Vagina (tissue), 2 donors: ENCODE results near the gene KIRREL3. TPM values are rescaled to one million over a fixed set of nuclear protein-coding genes. Genes with fewer than 3 reads are reported as not detected.

Source experiments
- DNase-seq, 2 donors: peaks; one replicate each; pipeline ENCODE4 v3.0.0-alpha.2; 2017; ENCODE audit errors: extremely low spot score in 2 of 2
- H3K27ac ChIP-seq: fragments of 200-600 bp; sonication (generic); one replicate; pipeline ENCODE4 v1.5.1; 2019
- H3K27me3 ChIP-seq: fragments of 200-600 bp; sonication (generic); one replicate; pipeline ENCODE4 v1.5.1; 2019
- H3K36me3 ChIP-seq, 2 donors: fragments of 200-600 bp; sonication (generic); one replicate each; pipeline ENCODE4 v1.5.1; 2017 to 2019
- H3K4me1 ChIP-seq: fragments of 200-600 bp; sonication (generic); one replicate; pipeline ENCODE4 v1.5.1; 2019
- H3K4me3 ChIP-seq, 2 donors: fragments of 200-600 bp; sonication (generic); 1 replicate in 1 of 2; 2 replicates in 1 of 2; pipeline ENCODE4 v1.5.1; 2016 to 2019
- H3K9me3 ChIP-seq: fragments of 200-600 bp; sonication (generic); one replicate; pipeline ENCODE4 v1.5.1; 2019
- POLR2A ChIP-seq, 2 donors: fragments of 450-650 bp; IDR thresholded peaks; one replicate each; pipeline ENCODE4 v1.6.1; 2017; ENCODE audit warnings: antibody characterized with exemption in 2 of 2, mild to moderate bottlenecking in 2 of 2, moderate library complexity in 2 of 2
- POLR2AphosphoS5 ChIP-seq, 2 donors: sonication (generic); formaldehyde crosslinking; IDR thresholded peaks; one replicate each; pipeline ENCODE4 v1.9.0; 2017; ENCODE audit warnings: antibody characterized with exemption in 2 of 2, mild to moderate bottlenecking in 2 of 2, low read depth in 1 of 2; ENCODE audit not compliant: insufficient read depth in 1 of 2
- intact Hi-C: fragments of 100-400 bp; cut with DNase I; formaldehyde crosslinking; loops from one replicate; pipeline ENCODE4 v1.15.1; 2023
- total RNA-seq: library from RNA; depleted of rRNA; stranded (reverse); fragments of >200 nt; gene quantifications from one replicate; pipeline ENCODE4 v1.2.3, GENCODE V29; 2016
- TF ChIP-seq, protein P1 (sequence below), 3 experiments: fragments of 450-650 bp in 2 of 3; fragments of 200-600 bp in 1 of 3; sonication (generic) in 1 of 3; IDR thresholded peaks; one replicate each; pipeline ENCODE4 v1.5.1; 2017 to 2019; ENCODE audit warnings: antibody characterized with exemption in 3 of 3, mild to moderate bottlenecking in 2 of 3, moderate library complexity in 2 of 3

Gene KIRREL3
- total RNA-seq, 1 donor from 2014 or later, result not detected

GRCh38 chr11:127017482-127017881, 16.9 kb upstream of the KIRREL3 start:
- Histone ChIP-seq H3K36me3 (no peaks in the 10 kb centered on the region), H3K9me3 (no peaks in the 10 kb centered on the region), H3K4me3 (no peak overlapping the region), H3K27ac (no peak overlapping the region), H3K4me1 (no peaks in the 10 kb centered on the region), H3K27me3 (no peaks in the 10 kb centered on the region)
- intact Hi-C loops, result no loop called here
- no peak for DNase-seq
- no peak for TF ChIP-seq POLR2A (IDR thresholded peaks at IDR 0.05)
- TF ChIP-seq, protein P1, sequence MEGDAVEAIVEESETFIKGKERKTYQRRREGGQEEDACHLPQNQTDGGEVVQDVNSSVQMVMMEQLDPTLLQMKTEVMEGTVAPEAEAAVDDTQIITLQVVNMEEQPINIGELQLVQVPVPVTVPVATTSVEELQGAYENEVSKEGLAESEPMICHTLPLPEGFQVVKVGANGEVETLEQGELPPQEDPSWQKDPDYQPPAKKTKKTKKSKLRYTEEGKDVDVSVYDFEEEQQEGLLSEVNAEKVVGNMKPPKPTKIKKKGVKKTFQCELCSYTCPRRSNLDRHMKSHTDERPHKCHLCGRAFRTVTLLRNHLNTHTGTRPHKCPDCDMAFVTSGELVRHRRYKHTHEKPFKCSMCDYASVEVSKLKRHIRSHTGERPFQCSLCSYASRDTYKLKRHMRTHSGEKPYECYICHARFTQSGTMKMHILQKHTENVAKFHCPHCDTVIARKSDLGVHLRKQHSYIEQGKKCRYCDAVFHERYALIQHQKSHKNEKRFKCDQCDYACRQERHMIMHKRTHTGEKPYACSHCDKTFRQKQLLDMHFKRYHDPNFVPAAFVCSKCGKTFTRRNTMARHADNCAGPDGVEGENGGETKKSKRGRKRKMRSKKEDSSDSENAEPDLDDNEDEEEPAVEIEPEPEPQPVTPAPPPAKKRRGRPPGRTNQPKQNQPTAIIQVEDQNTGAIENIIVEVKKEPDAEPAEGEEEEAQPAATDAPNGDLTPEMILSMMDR (IDR thresholded peaks at IDR 0.05), result no peak
- no peak for TF ChIP-seq POLR2AphosphoS5 (IDR thresholded peaks at IDR 0.05; ENCODE audit: insufficient read depth in 1 of 2, low read depth in 1 of 2)

- H3K4me3 ChIP-seq, result no peak overlapping the region
- H3K9me3 ChIP-seq, result no peaks in the 10 kb centered on the region
- H3K4me1 ChIP-seq, result no peaks in the 10 kb centered on the region
- H3K27me3 ChIP-seq, result no peaks in the 10 kb centered on the region
- no peak overlapping the region for H3K27ac ChIP-seq
- DNase-seq, result no peak
- intact Hi-C loops, result no loop called here
- TF ChIP-seq, protein P1 (IDR thresholded peaks at IDR 0.05), result no peak
- no peak for TF ChIP-seq POLR2A (IDR thresholded peaks at IDR 0.05)
- TF ChIP-seq POLR2AphosphoS5 (IDR thresholded peaks at IDR 0.05; ENCODE audit: insufficient read depth in 1 of 2, low read depth in 1 of 2), result no peak
- no peaks in the 10 kb centered on the region for H3K36me3 ChIP-seq
These were observed 13.0 kb upstream of the KIRREL3 start for GRCh38 chr11:127013550-127013949.

DNA sequence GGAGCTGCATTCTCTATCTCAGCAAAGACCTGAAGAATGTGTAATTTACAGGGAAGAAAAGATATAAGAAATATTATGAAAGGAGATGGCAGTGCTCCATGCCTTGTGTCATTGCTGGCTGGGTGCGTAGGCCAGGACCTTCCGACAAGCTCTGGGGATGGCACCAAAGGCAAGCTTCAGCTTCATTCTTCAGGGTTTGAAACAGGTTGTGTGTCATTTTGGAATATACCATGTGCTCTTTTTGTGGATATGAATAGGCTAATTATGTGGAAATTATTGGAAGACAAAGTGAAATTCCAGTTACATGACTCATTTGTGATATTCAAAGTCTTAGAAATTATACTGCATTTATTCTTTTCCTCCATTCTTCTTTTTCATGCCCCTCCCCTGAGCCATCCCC, 5.7 kb upstream of the KIRREL3 start:
- no peak overlapping the region for H3K4me3 ChIP-seq
- H3K36me3 ChIP-seq, result no peaks in the 10 kb centered on the region
- no peak overlapping the region for H3K27ac ChIP-seq
- H3K4me1 ChIP-seq, result peaks cover 9% of the 10 kb centered on the region
- no peaks in the 10 kb centered on the region for H3K9me3 ChIP-seq
- TF ChIP-seq, protein P1 (IDR thresholded peaks at IDR 0.05), result no peak
- TF ChIP-seq POLR2AphosphoS5 (IDR thresholded peaks at IDR 0.05; ENCODE audit: insufficient read depth in 1 of 2, low read depth in 1 of 2), result no peak
- no peak for TF ChIP-seq POLR2A (IDR thresholded peaks at IDR 0.05)
- H3K27me3 ChIP-seq, result peaks cover 12% of the 10 kb centered on the region
- no peak for DNase-seq
- intact Hi-C loops, result no loop called here

DNA sequence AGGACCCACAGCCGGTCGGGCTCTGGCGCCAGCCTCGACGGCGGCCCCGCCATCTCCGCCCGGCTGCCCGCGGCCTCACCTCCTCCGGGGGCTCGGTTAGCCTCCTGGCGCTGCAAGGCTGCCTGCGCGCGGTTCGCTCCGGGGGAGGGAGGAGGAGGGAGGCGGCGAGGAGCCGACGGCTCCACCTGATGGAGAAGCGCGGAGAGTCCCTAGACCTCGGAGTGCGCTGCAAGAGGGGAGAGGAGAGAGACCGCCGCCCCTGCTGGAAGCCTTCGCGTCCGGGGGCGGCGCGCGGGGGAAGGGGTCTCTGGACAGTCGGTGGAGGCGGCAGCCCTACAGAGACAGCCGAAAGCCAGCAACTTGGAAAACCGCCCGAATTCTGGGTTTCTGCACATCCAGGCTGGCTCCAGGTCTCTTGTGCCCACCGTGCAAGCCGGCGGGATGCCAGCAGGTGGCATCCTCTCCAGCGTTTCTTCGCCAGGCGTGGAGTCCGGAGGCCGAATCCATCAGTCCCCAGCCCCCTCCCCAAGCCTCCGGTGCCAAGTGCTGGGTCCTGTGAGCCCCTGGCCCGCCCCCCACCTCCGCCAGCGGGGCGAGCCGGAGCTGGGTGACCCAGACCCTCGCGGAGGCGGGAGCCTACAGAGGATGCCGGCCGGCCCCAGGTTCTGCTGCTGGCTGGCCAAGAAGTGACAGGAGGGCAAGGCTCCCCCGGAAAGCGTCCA, 2.9 kb upstream of the KIRREL3 start:
- H3K4me3 ChIP-seq, result peak overlapping the region in 1 of 2 donors; percentile 8
- TF ChIP-seq POLR2A (IDR thresholded peaks at IDR 0.05), result no peak
- TF ChIP-seq POLR2AphosphoS5 (IDR thresholded peaks at IDR 0.05; ENCODE audit: insufficient read depth in 1 of 2, low read depth in 1 of 2), result no peak
- TF ChIP-seq, protein P1 (IDR thresholded peaks at IDR 0.05), result no peak
- H3K36me3 ChIP-seq, result no peaks in the 10 kb centered on the region
- H3K27ac ChIP-seq, result no peak overlapping the region
- peaks cover 20% of the 10 kb centered on the region for H3K4me1 ChIP-seq
- DNase-seq, result no peak
- H3K9me3 ChIP-seq, result no peaks in the 10 kb centered on the region
- H3K27me3 ChIP-seq, result peaks cover 12% of the 10 kb centered on the region
- intact Hi-C loops, result no loop called here

GRCh38 chr11:127002669-127003259, 2.2 kb upstream of the KIRREL3 start:
- intact Hi-C loops, result no loop called here
- Histone ChIP-seq H3K36me3 (no peaks in the 10 kb centered on the region), H3K4me1 (peaks cover 20% of the 10 kb centered on the region), H3K27ac (no peak overlapping the region), H3K9me3 (no peaks in the 10 kb centered on the region), H3K4me3 (peak overlapping the region in 1 of 2 donors; percentile 8), H3K27me3 (peaks cover 12% of the 10 kb centered on the region)
- DNase-seq, result no peak
- TF ChIP-seq POLR2A (IDR thresholded peaks at IDR 0.05) (no peak), POLR2AphosphoS5 (IDR thresholded peaks at IDR 0.05; ENCODE audit: insufficient read depth in 1 of 2, low read depth in 1 of 2) (no peak)
- TF ChIP-seq, protein P1 (IDR thresholded peaks at IDR 0.05), result no peak
